IMR-90 (cell line): ENCODE results near the gene USP20. TPM values are rescaled to one million over a fixed set of nuclear protein-coding genes. Genes with fewer than 3 reads are reported as not detected.
A peak's percentile ranks its signal among the peaks of the same experiment; 100 is the strongest.

Source experiments
- ATAC-seq: fragments of 200-7000 bp; cut with Tn5 transposase; 2 replicates; pipeline ENCODE4 v1.9.1; 2020; ENCODE audit warnings: low read depth, mild to moderate bottlenecking, moderate library complexity
- BruUV-seq: library from RNA; stranded (reverse); fragments of 400-500 nt; replicated peaks from 2 replicates; lab custom pipeline; 2021; lab: Mats Ljungman, UMichigan
- CTCF ChIA-PET: fragments of 300-600 bp; formaldehyde crosslinking; extraction: SDS; loops from one replicate; lab custom pipeline; 2021; ENCODE audit warnings: antibody characterized with exemption; lab: Yijun Ruan, JAX
- POLR2A ChIA-PET: fragments of 300-600 bp; sonication (Branson Sonifier 250); formaldehyde crosslinking; loops from one replicate; lab custom pipeline; 2022; ENCODE audit warnings: antibody characterized with exemption; ENCODE audit not compliant: unreplicated experiment; lab: Charles Lee
- DNase-seq: peaks from one replicate; pipeline ENCODE4 v3.0.0; 2013
- H2AFZ ChIP-seq: replicated peaks from 2 replicates; pipeline ENCODE3; 2013; ENCODE audit warnings: low read length, mild to moderate bottlenecking; ENCODE audit not compliant: poor library complexity
- H2AK5ac ChIP-seq: 2 replicates; pipeline ENCODE4 v1.6.1; 2013; ENCODE audit warnings: low read depth, low read length, inconsistent platforms
- H2AK9ac ChIP-seq: replicated peaks from 2 replicates; pipeline ENCODE3; 2013; ENCODE audit warnings: mild to moderate bottlenecking, low read depth, low read length, moderate library complexity; ENCODE audit not compliant: poor library complexity
- H2BK120ac ChIP-seq: 2 replicates; pipeline ENCODE4 v1.6.1; 2013; ENCODE audit warnings: low read depth, low read length, inconsistent platforms
- H2BK15ac ChIP-seq: 3 replicates; pipeline ENCODE4 v1.6.1; 2013; ENCODE audit warnings: low read depth, low read length, inconsistent platforms
- H2BK20ac ChIP-seq: 2 replicates; pipeline ENCODE4 v1.6.1; 2013; ENCODE audit warnings: low read depth, mild to moderate bottlenecking, inconsistent platforms, low read length, moderate library complexity
- H2BK5ac ChIP-seq: 2 replicates; pipeline ENCODE4 v1.6.1; 2013; ENCODE audit warnings: mild to moderate bottlenecking, low read depth, low read length, inconsistent platforms; ENCODE audit not compliant: poor library complexity, severe bottlenecking
- H3K14ac ChIP-seq: replicated peaks from 2 replicates; pipeline ENCODE4 v1.6.1; 2013; ENCODE audit warnings: low read depth, low read length, inconsistent platforms
- H3K18ac ChIP-seq: 2 replicates; pipeline ENCODE4 v1.6.1; 2013; ENCODE audit warnings: low read depth, low read length, control low read depth
- H3K23ac ChIP-seq: 2 replicates; pipeline ENCODE4 v1.6.1; 2013; ENCODE audit warnings: low read depth, low read length, inconsistent platforms
- H3K27ac ChIP-seq: 2 replicates; pipeline ENCODE4 v1.5.1; 2013; ENCODE audit warnings: mild to moderate bottlenecking, control low read depth, low read length; ENCODE audit not compliant: insufficient read depth
- H3K27me3 ChIP-seq: 2 replicates; pipeline ENCODE4 v1.6.1; 2013; ENCODE audit warnings: low read length; ENCODE audit not compliant: control insufficient read depth, insufficient read depth
- H3K36me3 ChIP-seq: 2 replicates; pipeline ENCODE4 v1.6.1; 2013; ENCODE audit warnings: low read length, mixed read lengths; ENCODE audit not compliant: control insufficient read depth, insufficient read depth
- H3K4ac ChIP-seq: 2 replicates; pipeline ENCODE4 v1.6.1; 2013; ENCODE audit warnings: low read depth, low read length, inconsistent platforms
- H3K4me1 ChIP-seq: 2 replicates; pipeline ENCODE4 v1.6.1; 2013; ENCODE audit warnings: low read length, mixed read lengths; ENCODE audit not compliant: control insufficient read depth, insufficient read depth
- H3K4me2 ChIP-seq: 2 replicates; pipeline ENCODE4 v1.6.1; 2013; ENCODE audit warnings: low read depth, mild to moderate bottlenecking, control low read depth, low read length, moderate library complexity
- H3K4me3 ChIP-seq: 2 replicates; pipeline ENCODE4 v1.5.1; 2013; ENCODE audit warnings: low read depth, mild to moderate bottlenecking, control low read depth, low read length, moderate library complexity; ENCODE audit not compliant: insufficient read depth
- H3K56ac ChIP-seq: 2 replicates; pipeline ENCODE4 v1.6.1; 2013; ENCODE audit warnings: low read length, inconsistent platforms; ENCODE audit not compliant: insufficient read depth; ENCODE audit errors: extremely low read depth
- H3K79me1 ChIP-seq, 2 experiments: 2 replicates each; pipeline ENCODE4 v1.6.1; 2013; ENCODE audit warnings: low read length in 2 of 2, inconsistent platforms in 1 of 2, low read depth in 1 of 2
- H3K9ac ChIP-seq: 2 replicates; pipeline ENCODE4 v1.6.1; 2013; ENCODE audit warnings: low read depth, low read length, control low read depth
- H3K9me1 ChIP-seq: 2 replicates; pipeline ENCODE4 v1.6.1; 2013; ENCODE audit warnings: low read length, inconsistent platforms; ENCODE audit not compliant: insufficient read depth
- H3K9me3 ChIP-seq: 2 replicates; pipeline ENCODE4 v1.6.1; 2013; ENCODE audit warnings: low read length; ENCODE audit not compliant: control insufficient read depth, insufficient read depth
- H4K20me1 ChIP-seq: 2 replicates; pipeline ENCODE4 v1.6.1; 2013; ENCODE audit warnings: low read length, inconsistent platforms; ENCODE audit not compliant: insufficient read depth
- H4K5ac ChIP-seq: 2 replicates; pipeline ENCODE4 v1.6.1; 2013; ENCODE audit warnings: mild to moderate bottlenecking, low read depth, low read length, control low read depth
- H4K8ac ChIP-seq, 2 experiments: 2 replicates each; pipeline ENCODE4 v1.6.1; 2013; ENCODE audit warnings: low read depth in 2 of 2, low read length in 2 of 2, control low read depth in 1 of 2, inconsistent platforms in 1 of 2
- H4K91ac ChIP-seq: 2 replicates; pipeline ENCODE4 v1.6.1; 2013; ENCODE audit warnings: low read depth, low read length, inconsistent platforms; ENCODE audit not compliant: insufficient read depth
- BHLHE40 ChIP-seq: fragments of 150-350 bp; IDR thresholded peaks from 2 replicates; pipeline ENCODE4 v1.6.1; 2016; ENCODE audit warnings: mild to moderate bottlenecking, low read depth, low read length
- CEBPB ChIP-seq: IDR thresholded peaks from 2 replicates; pipeline ENCODE4 v1.6.1; 2012; ENCODE audit warnings: low read depth, low read length, improper control_type of control experiment
- CHD1 ChIP-seq: IDR thresholded peaks from 2 replicates; pipeline ENCODE4 v1.6.1; 2012; ENCODE audit warnings: low read depth, low read length, improper control_type of control experiment
- MAFK ChIP-seq: IDR thresholded peaks from 2 replicates; pipeline ENCODE4 v1.6.1; 2012; ENCODE audit warnings: low read depth, low read length, improper control_type of control experiment
- MAZ ChIP-seq: IDR thresholded peaks from 2 replicates; pipeline ENCODE4 v1.6.1; 2012; ENCODE audit warnings: low read depth, mild to moderate bottlenecking, low read length, improper control_type of control experiment, moderate library complexity, borderline replicate concordance
- POLR2A ChIP-seq: IDR thresholded peaks from 2 replicates; pipeline ENCODE4 v1.6.1; 2012; ENCODE audit warnings: mild to moderate bottlenecking, low read depth, low read length
- RAD21 ChIP-seq: IDR thresholded peaks from 2 replicates; pipeline ENCODE4 v1.6.1; 2012; ENCODE audit warnings: low read length, improper control_type of control experiment
- RCOR1 ChIP-seq: IDR thresholded peaks from 2 replicates; pipeline ENCODE4 v1.6.1; 2012; ENCODE audit warnings: mild to moderate bottlenecking, low read length, improper control_type of control experiment; ENCODE audit not compliant: insufficient replicate concordance
- RFX5 ChIP-seq: IDR thresholded peaks from 2 replicates; pipeline ENCODE4 v1.8.0; 2012; ENCODE audit warnings: low read depth, mild to moderate bottlenecking, low read length, moderate library complexity
- USF2 ChIP-seq: fragments of 150-350 bp; IDR thresholded peaks from 2 replicates; pipeline ENCODE4 v1.6.1; 2017; ENCODE audit warnings: mild to moderate bottlenecking, antibody characterized with exemption, low read length, low read depth
- WGBS, 2 experiments: methylation state at CpG; one replicate each; pipeline versions ENCODE4 v1.1.5 to v1.1.7; 2013; ENCODE audit warnings: missing lambda C conversion rate in 2 of 2; ENCODE audit not compliant: insufficient read length in 1 of 2; ENCODE audit errors: extremely low coverage in 2 of 2; 5-methylcytosine and 5-hydroxymethylcytosine counted together
- dilution Hi-C: fragments of 300-500 bp; cut with HindIII; formaldehyde crosslinking; loops from one replicate; pipeline ENCODE4 v1.14.3; 2018; ENCODE audit warnings: low sequenced_read_pairs; ENCODE audit not compliant: unreplicated experiment
- in situ Hi-C: fragments of 300-500 bp; cut with MboI; formaldehyde crosslinking; loops from 3 replicates; pipeline ENCODE4 v1.14.3; 2019; ENCODE audit warnings: low sequenced_read_pairs, inconsistent platforms, mixed read lengths
- intact Hi-C: fragments of 100-400 bp; cut with micrococcal nuclease; formaldehyde crosslinking; loops from 2 replicates; pipeline ENCODE4 v1.10.0; 2022
- polyA plus RNA-seq, 3 experiments: library from polyadenylated mRNA; depleted of rRNA; stranded (reverse); fragments of >200 nt; gene quantifications; 2 replicates each; pipeline ENCODE4 v1.2.3, GENCODE V29; 2012; ENCODE audit warnings: low replicate concordance in 1 of 3
- total RNA-seq: library from RNA; depleted of rRNA; stranded (reverse); fragments of >200 nt; gene quantifications from 2 replicates; pipeline ENCODE4 v1.2.3, GENCODE V29; 2012
- TF ChIP-seq, protein P1 (sequence below): conservative IDR thresholded peaks from 2 replicates; pipeline ENCODE4 v1.5.1; 2012; ENCODE audit warnings: mild to moderate bottlenecking, low read depth, low read length, improper control_type of control experiment

The USP20 gene
- total and polyA plus RNA-seq, 2 of the 4 experiments (the other 2 are of a cell fraction), result 3.8 to 21.6 TPM

DNA sequence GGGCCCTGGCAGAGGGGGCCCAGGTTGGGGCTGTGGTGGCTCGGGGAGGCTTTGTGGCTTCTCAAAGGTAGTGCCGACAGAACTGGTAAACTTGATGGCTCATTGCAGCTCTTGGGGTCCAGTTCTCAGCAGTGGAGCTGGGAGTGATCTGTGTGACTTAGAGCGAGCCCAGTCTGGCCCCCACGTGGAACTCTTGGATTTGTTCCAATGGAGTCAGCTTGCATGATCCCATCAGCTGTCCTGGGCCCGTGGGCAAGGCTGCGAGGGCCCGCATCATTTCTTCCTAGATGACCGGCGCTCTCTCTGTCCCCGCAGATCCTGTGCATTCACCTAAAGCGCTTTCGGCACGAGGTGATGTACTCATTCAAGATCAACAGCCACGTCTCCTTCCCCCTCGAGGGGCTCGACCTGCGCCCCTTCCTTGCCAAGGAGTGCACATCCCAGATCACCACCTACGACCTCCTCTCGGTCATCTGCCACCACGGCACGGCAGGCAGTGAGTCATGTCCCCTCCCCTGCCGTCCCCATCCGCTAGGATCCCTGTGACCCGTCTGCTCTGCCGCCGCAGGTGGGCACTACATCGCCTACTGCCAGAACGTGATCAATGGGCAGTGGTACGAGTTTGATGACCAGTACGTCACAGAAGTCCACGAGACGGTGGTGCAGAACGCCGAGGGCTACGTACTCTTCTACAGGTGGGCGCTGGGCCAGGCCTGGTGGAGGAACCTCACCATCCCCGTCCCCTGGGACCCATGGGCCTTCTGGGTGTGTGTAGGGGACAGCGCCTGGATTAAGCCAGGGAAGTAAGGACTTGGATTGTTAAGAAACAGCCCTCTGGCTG is 39.2 kb downstream of the USP20 start:
- H2BK5ac ChIP-seq, result no peak overlapping the region
- H3K9ac ChIP-seq, result no peak overlapping the region
- H3K9me1 ChIP-seq, result peaks cover 3% of the 10 kb centered on the region; the same call in 1 of the 2 replicates
- H4K20me1 ChIP-seq, result no peaks in the 10 kb centered on the region
- H3K4me3 ChIP-seq, result no peak overlapping the region
- H3K79me1 ChIP-seq, result no peaks in the 10 kb centered on the region
- H2AK9ac ChIP-seq, result no peak overlapping the region
- dilution Hi-C loops, result no loop called here
- H3K9me3 ChIP-seq, result no peaks in the 10 kb centered on the region
- no peak overlapping the region for H2BK20ac ChIP-seq
- no peaks in the 10 kb centered on the region for H3K27me3 ChIP-seq
- H3K4ac ChIP-seq, result no peak overlapping the region
- H3K27ac ChIP-seq, result no peak overlapping the region
- in situ Hi-C loops, result loop anchor here (25.0 kb wide), 1 partner anchor 188 kb away; the partner anchor contains the start of gene GPR107
- ChIA-PET CTCF (no interaction called here), POLR2A (no interaction called here)
- no peak overlapping the region for H3K14ac ChIP-seq
- no peak for ATAC-seq
- no peak overlapping the region for H3K18ac ChIP-seq
- 88% methylated on average over 19 of the region's 38 CpGs; no CpG with 5 or more reads in 1 of the 2 experiments for WGBS, 2 experiments
- no peaks in the 10 kb centered on the region for H3K4me1 ChIP-seq
- H2BK15ac ChIP-seq, result no peak overlapping the region
- H4K91ac ChIP-seq, result no peak overlapping the region
- no peak for DNase-seq
- BruUV-seq, result no TSS peak
- H3K56ac ChIP-seq, result no peak overlapping the region
- no peak overlapping the region for H4K5ac ChIP-seq
- H2AK5ac ChIP-seq, result no peak overlapping the region
- H2BK120ac ChIP-seq, result no peak overlapping the region
- intact Hi-C loops, result no loop called here
- H2AFZ ChIP-seq, result peak overlapping the region; percentile 11
- no peak overlapping the region for H4K8ac ChIP-seq
- no peak overlapping the region for H3K4me2 ChIP-seq
- TF ChIP-seq BHLHE40 (no peak), RAD21 (no peak), MAZ (no peak), MAFK (no peak), CHD1 (no peak), RFX5 (no peak), CEBPB (no peak), RCOR1 (no peak), USF2 (no peak), POLR2A (no peak)
- TF ChIP-seq, protein P1, sequence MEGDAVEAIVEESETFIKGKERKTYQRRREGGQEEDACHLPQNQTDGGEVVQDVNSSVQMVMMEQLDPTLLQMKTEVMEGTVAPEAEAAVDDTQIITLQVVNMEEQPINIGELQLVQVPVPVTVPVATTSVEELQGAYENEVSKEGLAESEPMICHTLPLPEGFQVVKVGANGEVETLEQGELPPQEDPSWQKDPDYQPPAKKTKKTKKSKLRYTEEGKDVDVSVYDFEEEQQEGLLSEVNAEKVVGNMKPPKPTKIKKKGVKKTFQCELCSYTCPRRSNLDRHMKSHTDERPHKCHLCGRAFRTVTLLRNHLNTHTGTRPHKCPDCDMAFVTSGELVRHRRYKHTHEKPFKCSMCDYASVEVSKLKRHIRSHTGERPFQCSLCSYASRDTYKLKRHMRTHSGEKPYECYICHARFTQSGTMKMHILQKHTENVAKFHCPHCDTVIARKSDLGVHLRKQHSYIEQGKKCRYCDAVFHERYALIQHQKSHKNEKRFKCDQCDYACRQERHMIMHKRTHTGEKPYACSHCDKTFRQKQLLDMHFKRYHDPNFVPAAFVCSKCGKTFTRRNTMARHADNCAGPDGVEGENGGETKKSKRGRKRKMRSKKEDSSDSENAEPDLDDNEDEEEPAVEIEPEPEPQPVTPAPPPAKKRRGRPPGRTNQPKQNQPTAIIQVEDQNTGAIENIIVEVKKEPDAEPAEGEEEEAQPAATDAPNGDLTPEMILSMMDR, result no peak
- H3K36me3 ChIP-seq, result peaks cover 35% of the 10 kb centered on the region
- no peak overlapping the region for H3K23ac ChIP-seq
